ENCODE measurements around the gene CASK. TPM values are rescaled to one million over a fixed set of nuclear protein-coding genes. Genes with fewer than 3 reads are reported as not detected.

CASK gene
- total and polyA plus RNA-seq, 4 donors, result 3.6 to 14.8 (median 6.2) TPM

DNA sequence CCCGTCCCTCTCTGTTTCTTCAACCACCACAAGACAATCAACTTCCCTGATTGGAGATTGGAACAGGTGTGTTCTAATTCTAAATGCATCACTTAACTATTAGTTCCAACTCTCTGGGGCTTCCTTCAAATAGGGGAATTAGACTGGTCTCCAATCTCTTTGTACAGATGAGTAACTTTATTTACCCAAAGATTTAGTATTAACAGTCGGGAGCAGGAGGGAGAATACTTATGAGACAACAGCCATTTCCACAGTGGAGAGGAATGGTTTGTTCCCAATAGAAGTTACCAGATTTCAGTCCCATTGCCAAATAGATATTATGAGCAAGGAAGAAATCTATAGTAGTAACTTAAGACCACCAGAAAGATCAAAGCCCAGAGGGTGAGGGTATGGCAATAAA lies 46.2 kb downstream of the CASK start:
- 28% methylated on average over 2 of the region's 2 CpGs for WGBS
- Histone ChIP-seq H3K4me3 (ENCODE audit: low read depth in 1 of 3, low read length in 3 of 3) (no peak overlapping the region), H3K36me3 (ENCODE audit: control insufficient read depth in 4 of 4, insufficient read depth in 3 of 4, low read depth in 1 of 4, low read length in 3 of 4) (no peaks in the 10 kb centered on the region), H3K9me3 (ENCODE audit: control insufficient read depth in 4 of 4, low read length in 3 of 4) (no peaks in the 10 kb centered on the region), H3K4me1 (ENCODE audit: control insufficient read depth in 4 of 4, insufficient read depth in 4 of 4, low read length in 3 of 4) (peaks cover 0 to 6% (median 2%) of the 10 kb centered on the region in 4 donors), H3K9ac (ENCODE audit: low read depth in 1 of 2, low read length in 2 of 2) (no peak overlapping the region), H3K27me3 (ENCODE audit: control insufficient read depth in 4 of 4, insufficient read depth in 4 of 4, low read length in 3 of 4) (no peaks in the 10 kb centered on the region), H3K27ac (ENCODE audit: low read depth in 1 of 2, low read length in 2 of 2) (no peak overlapping the region)
- no peak for DNase-seq (ENCODE audit: low spot score)
- TF ChIP-seq, protein P1, sequence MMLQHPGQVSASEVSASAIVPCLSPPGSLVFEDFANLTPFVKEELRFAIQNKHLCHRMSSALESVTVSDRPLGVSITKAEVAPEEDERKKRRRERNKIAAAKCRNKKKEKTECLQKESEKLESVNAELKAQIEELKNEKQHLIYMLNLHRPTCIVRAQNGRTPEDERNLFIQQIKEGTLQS (IDR thresholded peaks at IDR 0.05), result no peak
- TF ChIP-seq RAD21 (IDR thresholded peaks at IDR 0.05) (no peak), SP1 (IDR thresholded peaks at IDR 0.05) (no peak), EGR1 (IDR thresholded peaks at IDR 0.05; ENCODE audit: low read depth in 2 of 2) (no peak), FOXA2 (IDR thresholded peaks at IDR 0.05) (no peak), FOXA1 (IDR thresholded peaks at IDR 0.05) (no peak), RXRA (IDR thresholded peaks at IDR 0.05) (no peak), JUND (IDR thresholded peaks at IDR 0.05) (no peak)
- TF ChIP-seq, protein P2, sequence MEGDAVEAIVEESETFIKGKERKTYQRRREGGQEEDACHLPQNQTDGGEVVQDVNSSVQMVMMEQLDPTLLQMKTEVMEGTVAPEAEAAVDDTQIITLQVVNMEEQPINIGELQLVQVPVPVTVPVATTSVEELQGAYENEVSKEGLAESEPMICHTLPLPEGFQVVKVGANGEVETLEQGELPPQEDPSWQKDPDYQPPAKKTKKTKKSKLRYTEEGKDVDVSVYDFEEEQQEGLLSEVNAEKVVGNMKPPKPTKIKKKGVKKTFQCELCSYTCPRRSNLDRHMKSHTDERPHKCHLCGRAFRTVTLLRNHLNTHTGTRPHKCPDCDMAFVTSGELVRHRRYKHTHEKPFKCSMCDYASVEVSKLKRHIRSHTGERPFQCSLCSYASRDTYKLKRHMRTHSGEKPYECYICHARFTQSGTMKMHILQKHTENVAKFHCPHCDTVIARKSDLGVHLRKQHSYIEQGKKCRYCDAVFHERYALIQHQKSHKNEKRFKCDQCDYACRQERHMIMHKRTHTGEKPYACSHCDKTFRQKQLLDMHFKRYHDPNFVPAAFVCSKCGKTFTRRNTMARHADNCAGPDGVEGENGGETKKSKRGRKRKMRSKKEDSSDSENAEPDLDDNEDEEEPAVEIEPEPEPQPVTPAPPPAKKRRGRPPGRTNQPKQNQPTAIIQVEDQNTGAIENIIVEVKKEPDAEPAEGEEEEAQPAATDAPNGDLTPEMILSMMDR (IDR thresholded peaks at IDR 0.05; ENCODE audit: low read depth, low read length, missing input control), result no peak
- TF ChIP-seq, protein P3, sequence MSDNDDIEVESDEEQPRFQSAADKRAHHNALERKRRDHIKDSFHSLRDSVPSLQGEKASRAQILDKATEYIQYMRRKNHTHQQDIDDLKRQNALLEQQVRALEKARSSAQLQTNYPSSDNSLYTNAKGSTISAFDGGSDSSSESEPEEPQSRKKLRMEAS (IDR thresholded peaks at IDR 0.05), result no peak

DNA sequence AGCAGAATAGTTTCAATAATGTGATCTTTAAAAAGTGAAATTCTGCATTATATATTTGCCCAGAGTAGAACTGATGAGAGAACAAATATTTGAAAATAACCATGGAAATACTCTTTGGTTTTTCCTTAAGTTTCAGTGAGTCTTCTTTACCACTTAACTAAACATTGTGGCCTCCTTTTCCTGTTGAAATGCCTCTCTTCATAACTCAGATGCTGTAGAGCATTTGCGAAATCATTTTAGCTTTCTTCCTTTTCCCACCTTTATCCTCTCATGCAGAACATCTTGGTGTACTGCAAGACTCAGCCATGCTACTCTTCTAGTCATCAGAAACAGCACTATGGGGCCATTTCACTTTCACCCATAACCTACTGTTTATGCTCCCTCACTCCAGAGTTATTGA lies 48.2 kb downstream of the CASK start:
- TF ChIP-seq JUND (IDR thresholded peaks at IDR 0.05), result no peak
- TF ChIP-seq, protein P4, sequence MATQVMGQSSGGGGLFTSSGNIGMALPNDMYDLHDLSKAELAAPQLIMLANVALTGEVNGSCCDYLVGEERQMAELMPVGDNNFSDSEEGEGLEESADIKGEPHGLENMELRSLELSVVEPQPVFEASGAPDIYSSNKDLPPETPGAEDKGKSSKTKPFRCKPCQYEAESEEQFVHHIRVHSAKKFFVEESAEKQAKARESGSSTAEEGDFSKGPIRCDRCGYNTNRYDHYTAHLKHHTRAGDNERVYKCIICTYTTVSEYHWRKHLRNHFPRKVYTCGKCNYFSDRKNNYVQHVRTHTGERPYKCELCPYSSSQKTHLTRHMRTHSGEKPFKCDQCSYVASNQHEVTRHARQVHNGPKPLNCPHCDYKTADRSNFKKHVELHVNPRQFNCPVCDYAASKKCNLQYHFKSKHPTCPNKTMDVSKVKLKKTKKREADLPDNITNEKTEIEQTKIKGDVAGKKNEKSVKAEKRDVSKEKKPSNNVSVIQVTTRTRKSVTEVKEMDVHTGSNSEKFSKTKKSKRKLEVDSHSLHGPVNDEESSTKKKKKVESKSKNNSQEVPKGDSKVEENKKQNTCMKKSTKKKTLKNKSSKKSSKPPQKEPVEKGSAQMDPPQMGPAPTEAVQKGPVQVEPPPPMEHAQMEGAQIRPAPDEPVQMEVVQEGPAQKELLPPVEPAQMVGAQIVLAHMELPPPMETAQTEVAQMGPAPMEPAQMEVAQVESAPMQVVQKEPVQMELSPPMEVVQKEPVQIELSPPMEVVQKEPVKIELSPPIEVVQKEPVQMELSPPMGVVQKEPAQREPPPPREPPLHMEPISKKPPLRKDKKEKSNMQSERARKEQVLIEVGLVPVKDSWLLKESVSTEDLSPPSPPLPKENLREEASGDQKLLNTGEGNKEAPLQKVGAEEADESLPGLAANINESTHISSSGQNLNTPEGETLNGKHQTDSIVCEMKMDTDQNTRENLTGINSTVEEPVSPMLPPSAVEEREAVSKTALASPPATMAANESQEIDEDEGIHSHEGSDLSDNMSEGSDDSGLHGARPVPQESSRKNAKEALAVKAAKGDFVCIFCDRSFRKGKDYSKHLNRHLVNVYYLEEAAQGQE (IDR thresholded peaks at IDR 0.05), result no peak
- no peak for TF ChIP-seq YY1 (IDR thresholded peaks at IDR 0.05)
- TF ChIP-seq EGR1 (IDR thresholded peaks at IDR 0.05; ENCODE audit: low read depth in 2 of 2), result no peak
- TF ChIP-seq FOXA2 (IDR thresholded peaks at IDR 0.05), result no peak
- no peak for TF ChIP-seq NR2F2 (IDR thresholded peaks at IDR 0.05)
- no peak for TF ChIP-seq HNF4G (IDR thresholded peaks at IDR 0.05)
- TF ChIP-seq TAF1 (conservative IDR thresholded peaks at IDR 0.05), result no peak
- TF ChIP-seq, protein P5, sequence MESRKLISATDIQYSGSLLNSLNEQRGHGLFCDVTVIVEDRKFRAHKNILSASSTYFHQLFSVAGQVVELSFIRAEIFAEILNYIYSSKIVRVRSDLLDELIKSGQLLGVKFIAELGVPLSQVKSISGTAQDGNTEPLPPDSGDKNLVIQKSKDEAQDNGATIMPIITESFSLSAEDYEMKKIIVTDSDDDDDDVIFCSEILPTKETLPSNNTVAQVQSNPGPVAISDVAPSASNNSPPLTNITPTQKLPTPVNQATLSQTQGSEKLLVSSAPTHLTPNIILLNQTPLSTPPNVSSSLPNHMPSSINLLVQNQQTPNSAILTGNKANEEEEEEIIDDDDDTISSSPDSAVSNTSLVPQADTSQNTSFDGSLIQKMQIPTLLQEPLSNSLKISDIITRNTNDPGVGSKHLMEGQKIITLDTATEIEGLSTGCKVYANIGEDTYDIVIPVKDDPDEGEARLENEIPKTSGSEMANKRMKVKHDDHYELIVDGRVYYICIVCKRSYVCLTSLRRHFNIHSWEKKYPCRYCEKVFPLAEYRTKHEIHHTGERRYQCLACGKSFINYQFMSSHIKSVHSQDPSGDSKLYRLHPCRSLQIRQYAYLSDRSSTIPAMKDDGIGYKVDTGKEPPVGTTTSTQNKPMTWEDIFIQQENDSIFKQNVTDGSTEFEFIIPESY (IDR thresholded peaks at IDR 0.05), result no peak
- TF ChIP-seq, protein P1 (IDR thresholded peaks at IDR 0.05), result no peak
- TF ChIP-seq, protein P3 (IDR thresholded peaks at IDR 0.05), result no peak
- TF ChIP-seq FOXA1 (IDR thresholded peaks at IDR 0.05), result no peak
- TF ChIP-seq RAD21 (IDR thresholded peaks at IDR 0.05), result no peak
- TF ChIP-seq GABPA (IDR thresholded peaks at IDR 0.05 in 1 of 2, conservative IDR thresholded peaks at IDR 0.05 in 1 of 2), result no peak
- TF ChIP-seq SP1 (IDR thresholded peaks at IDR 0.05), result no peak
- TF ChIP-seq, protein P2 (IDR thresholded peaks at IDR 0.05; ENCODE audit: low read depth, low read length, missing input control), result no peak
- no peak for TF ChIP-seq HNF4A (conservative IDR thresholded peaks at IDR 0.05)
- no peak for TF ChIP-seq RXRA (IDR thresholded peaks at IDR 0.05)
- no peaks in the 10 kb centered on the region for H3K27me3 ChIP-seq (ENCODE audit: control insufficient read depth in 4 of 4, insufficient read depth in 4 of 4, low read length in 3 of 4)
- DNase-seq (ENCODE audit: low spot score), result no peak
- H3K9me3 ChIP-seq (ENCODE audit: control insufficient read depth in 4 of 4, low read length in 3 of 4), result no peaks in the 10 kb centered on the region
- peaks cover 2 to 6% (median 3%) of the 10 kb centered on the region in 4 donors for H3K4me1 ChIP-seq (ENCODE audit: control insufficient read depth in 4 of 4, insufficient read depth in 4 of 4, low read length in 3 of 4)
- H3K9ac ChIP-seq (ENCODE audit: low read depth in 1 of 2, low read length in 2 of 2), result no peak overlapping the region
- no peak overlapping the region for H3K4me3 ChIP-seq (ENCODE audit: low read depth in 1 of 3, low read length in 3 of 3)
- H3K27ac ChIP-seq (ENCODE audit: low read depth in 1 of 2, low read length in 2 of 2), result no peak overlapping the region
- WGBS, result 97% methylated on average over 1 of the region's 1 CpG
- H3K36me3 ChIP-seq (ENCODE audit: control insufficient read depth in 4 of 4, insufficient read depth in 3 of 4, low read depth in 1 of 4, low read length in 3 of 4), result no peaks in the 10 kb centered on the region
